ENCODE data around the gene ACAD11.
"Not testable (repeated sequence)": the region's sequence is repeated elsewhere in the genome, so short reads cannot be mapped to it uniquely, and the experiment has no call there.

Gene ACAD11

GRCh38 chr3:132597660-132598059, 61.9 kb downstream of the ACAD11 start:
- DNase-seq: no peak

- no peak for DNase-seq
These were observed 62.7 kb downstream of the ACAD11 start, which contains the start of gene ACKR4 for GRCh38 chr3:132596816-132597433. TSS of gene ACKR4 (plus strand) at chr3:132597270. CDS start at chr3:132600398, 3,128 bp downstream.

- no peak for DNase-seq
These were observed 63.3 kb downstream of the ACAD11 start for GRCh38 chr3:132596326-132596725.

GRCh38 chr3:132595014-132595413, 64.6 kb downstream of the ACAD11 start:
- DNase-seq: no peak

GRCh38 chr3:132594498-132594897, 65.1 kb downstream of the ACAD11 start:
- DNase-seq: no peak

GRCh38 chr3:132593947-132594323, 65.7 kb downstream of the ACAD11 start:
- DNase-seq: no peak

- DNase-seq: no peak
These were observed 66.2 kb downstream of the ACAD11 start for GRCh38 chr3:132593241-132593946.

- no peak for DNase-seq
These were observed 67.4 kb downstream of the ACAD11 start for GRCh38 chr3:132592216-132592615.

- DNase-seq: no peak
These were observed 72.2 kb downstream of the ACAD11 start for GRCh38 chr3:132587401-132587800.

GRCh38 chr3:132573797-132574211, 85.8 kb downstream of the ACAD11 start:
- no peak for DNase-seq

- no peak for DNase-seq
These were observed 89.6 kb downstream of the ACAD11 start for GRCh38 chr3:132570016-132570415.

- DNase-seq: no peak
These were observed 90.0 kb downstream of the ACAD11 start for GRCh38 chr3:132569580-132569979.

GRCh38 chr3:132569153-132569552, 90.5 kb downstream of the ACAD11 start:
- peak; percentile 35 for DNase-seq

GRCh38 chr3:132568422-132568821, 91.2 kb downstream of the ACAD11 start:
- DNase-seq: no peak

- no peak for DNase-seq
These were observed 95.5 kb downstream of the ACAD11 start for GRCh38 chr3:132564070-132564465.

- no peak for DNase-seq
These were observed 96.1 kb downstream of the ACAD11 start for GRCh38 chr3:132563420-132564069.

- DNase-seq: no peak
These were observed 98.6 kb downstream of the ACAD11 start for GRCh38 chr3:132561003-132561402.

GRCh38 chr3:132556508-132557159, 103.0 kb downstream of the ACAD11 start:
- no peak for DNase-seq

GRCh38 chr3:132556036-132556386, 103.6 kb downstream of the ACAD11 start:
- DNase-seq: not testable (repeated sequence)

- DNase-seq: no peak
These were observed 104.1 kb downstream of the ACAD11 start for GRCh38 chr3:132555306-132556035.

- DNase-seq: no peak
These were observed 105.2 kb downstream of the ACAD11 start for GRCh38 chr3:132554437-132554836.

GRCh38 chr3:132553826-132554225, 105.8 kb downstream of the ACAD11 start:
- no peak for DNase-seq

Measured in activated CD4-positive, alpha-beta T cell treated with anti-CD3 and anti-CD28 coated beads, Interleukin-2, amount 50 U/mL, for 16 hours (primary cell).